Suppressor macrophage treated with lipopolysaccharide for 1 hour (primary cell): ENCODE measurements around the gene ODF2L.
"Not testable (repeated sequence)": the region's sequence is repeated elsewhere in the genome, so short reads cannot be mapped to it uniquely, and the experiment has no call there.

Experiments used
- DNase-seq, 3 donors: peaks; one replicate each; pipeline ENCODE4 v3.0.0-alpha.2; 2020 to 2022

ODF2L gene

GRCh38 chr1:86382878-86383277, 13.2 kb downstream of the ODF2L start:
- peak; percentile 8 to 46 (median 33) for DNase-seq

- no peak for DNase-seq
Measured at GRCh38 chr1:86381223-86381622, 14.9 kb downstream of the ODF2L start.

GRCh38 chr1:86380257-86380861, 15.8 kb downstream of the ODF2L start:
- peak; percentile 52 to 82 (median 74) for DNase-seq

- no peak for DNase-seq
Measured at GRCh38 chr1:86378813-86379212, 17.3 kb downstream of the ODF2L start.

- DNase-seq = no peak
Measured at GRCh38 chr1:86377341-86377740, 18.8 kb downstream of the ODF2L start.

GRCh38 chr1:86375688-86376087, 20.4 kb downstream of the ODF2L start:
- no peak for DNase-seq

- DNase-seq = no peak
Measured at GRCh38 chr1:86370601-86371022, 25.5 kb downstream of the ODF2L start.

GRCh38 chr1:86365896-86366295, 30.2 kb downstream of the ODF2L start:
- peak; percentile 25 to 66 (median 51) for DNase-seq

- DNase-seq = no peak
Measured at GRCh38 chr1:86362807-86363206, 33.3 kb downstream of the ODF2L start.

- DNase-seq = no peak
Measured at GRCh38 chr1:86357796-86358195, 38.3 kb downstream of the ODF2L start.

- DNase-seq = peak in 2 of 3 donors; percentile 13 to 14
Measured at GRCh38 chr1:86356247-86356646, 39.9 kb downstream of the ODF2L start.

GRCh38 chr1:86352086-86352485, 44.0 kb downstream of the ODF2L start:
- DNase-seq = peak in 1 of 3 donors; percentile 20

- not testable (repeated sequence) for DNase-seq
Measured at GRCh38 chr1:86350230-86350629, 45.9 kb downstream of the ODF2L start.

GRCh38 chr1:86346388-86346787, 49.7 kb downstream of the ODF2L start:
- no peak for DNase-seq

- no peak for DNase-seq
Measured at GRCh38 chr1:86345042-86345441, 51.1 kb downstream of the ODF2L start.

GRCh38 chr1:86339906-86340305, 56.2 kb downstream of the ODF2L start:
- no peak for DNase-seq

- peak; percentile 52 to 67 (median 57) for DNase-seq
Measured at GRCh38 chr1:86339014-86339812, 56.9 kb downstream of the ODF2L start.

GRCh38 chr1:86335916-86336315, 60.2 kb downstream of the ODF2L start:
- DNase-seq = no peak

GRCh38 chr1:86325264-86325663, 70.9 kb downstream of the ODF2L start:
- no peak for DNase-seq

- DNase-seq = peak in 2 of 3 donors; percentile 29 to 40
Measured at GRCh38 chr1:86324130-86324822, 71.8 kb downstream of the ODF2L start.

GRCh38 chr1:86322241-86322640, 73.9 kb downstream of the ODF2L start:
- DNase-seq = no peak

GRCh38 chr1:86318436-86318835, 77.7 kb downstream of the ODF2L start:
- DNase-seq = no peak

GRCh38 chr1:86317926-86318325, 78.2 kb downstream of the ODF2L start:
- no peak for DNase-seq

- no peak for DNase-seq
Measured at GRCh38 chr1:86305731-86306130, 90.4 kb downstream of the ODF2L start.
